ENCODE results near the gene EME2. TPM values are rescaled to one million over a fixed set of nuclear protein-coding genes. Genes with fewer than 3 reads are reported as not detected.
"Not testable (repeated sequence)": the region's sequence is repeated elsewhere in the genome, so short reads cannot be mapped to it uniquely, and the experiment has no call there.

Gene EME2
- polyA plus RNA-seq, 4 donors: 6.8 to 16.1 (median 9.6) TPM

DNA sequence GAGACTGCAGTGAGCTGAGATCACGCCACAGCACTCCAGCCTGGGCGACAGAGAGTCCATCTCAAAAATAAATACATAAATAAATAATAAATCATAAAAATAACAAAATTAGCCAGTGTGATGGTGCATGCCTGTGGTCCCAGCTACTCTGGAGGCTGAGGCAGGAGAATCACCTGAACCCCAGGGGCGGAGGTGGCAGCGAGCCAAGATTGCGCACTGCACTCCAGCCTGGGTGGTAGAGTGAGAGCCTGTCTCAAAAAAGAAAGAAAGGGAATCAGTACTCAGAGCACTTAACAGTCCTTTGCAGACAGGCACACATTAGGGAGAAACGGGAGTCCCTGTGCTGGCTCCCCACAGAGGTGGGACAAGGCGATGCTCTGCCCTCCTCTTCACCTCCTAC, 41.5 kb upstream of the EME2 start:
- no peak overlapping the region for H3K4me3 ChIP-seq (ENCODE audit: low read depth in 1 of 3, low read length in 3 of 3)
- H3K36me3 ChIP-seq (ENCODE audit: control insufficient read depth in 3 of 3, insufficient read depth in 2 of 3, low read depth in 1 of 3, low read length in 3 of 3): peaks cover 10 to 88% (median 26%) of the 10 kb centered on the region in 3 donors
- H3K9me3 ChIP-seq (ENCODE audit: control insufficient read depth in 2 of 2, insufficient read depth in 1 of 2, low read depth in 1 of 2, low read length in 1 of 2): no peaks in the 10 kb centered on the region
- no peaks in the 10 kb centered on the region for H3K4me1 ChIP-seq (ENCODE audit: control insufficient read depth in 3 of 3, insufficient read depth in 2 of 3, low read depth in 1 of 3, low read length in 2 of 3)
- DNase-seq: no peak
- WGBS, 3 donors: 93 to 99% (median 96%) methylated on average over 7 of the region's 7 CpGs
- no peak for FAIRE-seq
- no peaks in the 10 kb centered on the region for H3K27me3 ChIP-seq (ENCODE audit: control insufficient read depth in 3 of 3, insufficient read depth in 3 of 3, low read length in 3 of 3)
- H3K27ac ChIP-seq (ENCODE audit: low read depth in 1 of 3, low read length in 2 of 3): no peak overlapping the region

GRCh38 chr16:1731603-1732002, 41.0 kb upstream of the EME2 start:
- no peak for FAIRE-seq
- no peaks in the 10 kb centered on the region for H3K27me3 ChIP-seq (ENCODE audit: control insufficient read depth in 3 of 3, insufficient read depth in 3 of 3, low read length in 3 of 3)
- peaks cover 9 to 83% (median 26%) of the 10 kb centered on the region in 3 donors for H3K36me3 ChIP-seq (ENCODE audit: control insufficient read depth in 3 of 3, insufficient read depth in 2 of 3, low read depth in 1 of 3, low read length in 3 of 3)
- H3K27ac ChIP-seq (ENCODE audit: low read depth in 1 of 3, low read length in 2 of 3): no peak overlapping the region
- H3K4me3 ChIP-seq (ENCODE audit: low read depth in 1 of 3, low read length in 3 of 3): no peak overlapping the region
- no peaks in the 10 kb centered on the region for H3K4me1 ChIP-seq (ENCODE audit: control insufficient read depth in 3 of 3, insufficient read depth in 2 of 3, low read depth in 1 of 3, low read length in 2 of 3)
- whole genome bisulfite sequencing, 3 donors: 75 to 79% (median 78%) methylated on average over 7 of the region's 7 CpGs
- DNase-seq: no peak
- no peaks in the 10 kb centered on the region for H3K9me3 ChIP-seq (ENCODE audit: control insufficient read depth in 2 of 2, insufficient read depth in 1 of 2, low read depth in 1 of 2, low read length in 1 of 2)

GRCh38 chr16:1732071-1732470, 40.5 kb upstream of the EME2 start:
- 89 to 91% (median 91%) methylated on average over 14 of the region's 14 CpGs for WGBS, 3 donors
- peaks cover 7 to 78% (median 26%) of the 10 kb centered on the region in 3 donors for H3K36me3 ChIP-seq (ENCODE audit: control insufficient read depth in 3 of 3, insufficient read depth in 2 of 3, low read depth in 1 of 3, low read length in 3 of 3)
- DNase-seq (no peak), FAIRE-seq (no peak)
- H3K9me3 ChIP-seq (ENCODE audit: control insufficient read depth in 2 of 2, insufficient read depth in 1 of 2, low read depth in 1 of 2, low read length in 1 of 2): no peaks in the 10 kb centered on the region
- H3K4me1 ChIP-seq (ENCODE audit: control insufficient read depth in 3 of 3, insufficient read depth in 2 of 3, low read depth in 1 of 3, low read length in 2 of 3): no peaks in the 10 kb centered on the region
- no peak overlapping the region for H3K27ac ChIP-seq (ENCODE audit: low read depth in 1 of 3, low read length in 2 of 3)
- no peak overlapping the region for H3K4me3 ChIP-seq (ENCODE audit: low read depth in 1 of 3, low read length in 3 of 3)
- H3K27me3 ChIP-seq (ENCODE audit: control insufficient read depth in 3 of 3, insufficient read depth in 3 of 3, low read length in 3 of 3): no peaks in the 10 kb centered on the region

DNA sequence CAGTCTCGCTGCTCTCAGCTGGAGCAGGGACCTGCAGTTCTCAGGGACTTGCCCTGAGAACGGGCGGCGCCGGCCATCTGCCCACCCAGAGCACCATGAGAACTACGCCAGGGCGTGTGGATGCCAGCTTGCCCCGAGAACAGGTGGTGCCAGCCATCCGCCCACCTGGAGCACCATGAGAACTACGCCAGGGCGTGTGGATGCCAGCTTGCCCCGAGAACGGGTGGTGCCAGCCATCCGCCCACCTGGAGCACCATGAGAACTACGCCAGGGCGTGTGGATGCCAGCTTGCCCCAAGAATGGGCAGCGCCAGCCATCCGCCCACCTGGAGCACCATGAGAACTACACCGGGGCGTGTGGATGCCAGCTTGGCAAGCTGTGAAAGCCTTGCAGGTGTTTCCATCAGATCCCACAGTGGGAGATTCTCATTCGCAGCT, 40.0 kb upstream of the EME2 start:
- H3K4me3 ChIP-seq (ENCODE audit: low read depth in 1 of 3, low read length in 3 of 3); H3K4me1 ChIP-seq (ENCODE audit: control insufficient read depth in 3 of 3, insufficient read depth in 2 of 3, low read depth in 1 of 3, low read length in 2 of 3); H3K9me3 ChIP-seq (ENCODE audit: control insufficient read depth in 2 of 2, insufficient read depth in 1 of 2, low read depth in 1 of 2, low read length in 1 of 2); H3K27me3 ChIP-seq (ENCODE audit: control insufficient read depth in 3 of 3, insufficient read depth in 3 of 3, low read length in 3 of 3); FAIRE-seq; H3K27ac ChIP-seq (ENCODE audit: low read depth in 1 of 3, low read length in 2 of 3); DNase-seq: not testable (repeated sequence)
- peaks cover 7 to 73% (median 25%) of the 10 kb centered on the region in 3 donors for H3K36me3 ChIP-seq (ENCODE audit: control insufficient read depth in 3 of 3, insufficient read depth in 2 of 3, low read depth in 1 of 3, low read length in 3 of 3)
- 82 to 94% (median 93%) methylated on average over 21 of the region's 21 CpGs for WGBS, 3 donors

GRCh38 chr16:1734123-1734522, 38.5 kb upstream of the EME2 start:
- DNase-seq: no peak
- peaks cover 0 to 3% of the 10 kb centered on the region in 2 donors for H3K9me3 ChIP-seq (ENCODE audit: control insufficient read depth in 2 of 2, insufficient read depth in 1 of 2, low read depth in 1 of 2, low read length in 1 of 2)
- peaks cover 5 to 58% (median 18%) of the 10 kb centered on the region in 3 donors for H3K36me3 ChIP-seq (ENCODE audit: control insufficient read depth in 3 of 3, insufficient read depth in 2 of 3, low read depth in 1 of 3, low read length in 3 of 3)
- no peak for FAIRE-seq
- no peak overlapping the region for H3K4me3 ChIP-seq (ENCODE audit: low read depth in 1 of 3, low read length in 3 of 3)
- no peaks in the 10 kb centered on the region for H3K4me1 ChIP-seq (ENCODE audit: control insufficient read depth in 3 of 3, insufficient read depth in 2 of 3, low read depth in 1 of 3, low read length in 2 of 3)
- H3K27ac ChIP-seq (ENCODE audit: low read depth in 1 of 3, low read length in 2 of 3): no peak overlapping the region
- WGBS, 3 donors: 95 to 96% (median 96%) methylated on average over 21 to 22 of the region's 22 CpGs
- H3K27me3 ChIP-seq (ENCODE audit: control insufficient read depth in 3 of 3, insufficient read depth in 3 of 3, low read length in 3 of 3): no peaks in the 10 kb centered on the region

DNA sequence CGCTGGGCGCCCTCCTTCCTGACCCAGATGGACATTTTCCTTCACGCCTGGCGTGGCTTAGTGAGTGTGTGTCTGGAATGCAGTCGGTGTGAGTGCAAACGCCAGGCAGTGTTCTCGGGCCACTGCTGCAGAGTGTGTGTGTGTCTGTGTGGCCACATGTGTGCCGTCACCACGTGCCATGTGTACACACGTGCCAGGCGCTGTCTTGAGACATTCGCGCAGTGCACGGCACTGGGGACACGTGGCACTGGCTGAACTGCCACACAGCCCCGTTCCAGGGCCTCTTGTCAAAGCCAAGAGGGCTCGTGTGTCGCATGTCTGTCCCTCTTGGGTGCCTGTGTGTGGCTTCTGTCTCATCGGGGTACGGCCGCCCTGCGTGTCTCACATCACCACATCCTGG, 37.8 kb upstream of the EME2 start:
- Histone ChIP-seq H3K27me3 (ENCODE audit: control insufficient read depth in 3 of 3, insufficient read depth in 3 of 3, low read length in 3 of 3) (no peaks in the 10 kb centered on the region), H3K9me3 (ENCODE audit: control insufficient read depth in 2 of 2, insufficient read depth in 1 of 2, low read depth in 1 of 2, low read length in 1 of 2) (peaks cover 0 to 3% of the 10 kb centered on the region in 2 donors), H3K4me3 (ENCODE audit: low read depth in 1 of 3, low read length in 3 of 3) (no peak overlapping the region), H3K4me1 (ENCODE audit: control insufficient read depth in 3 of 3, insufficient read depth in 2 of 3, low read depth in 1 of 3, low read length in 2 of 3) (no peaks in the 10 kb centered on the region), H3K36me3 (ENCODE audit: control insufficient read depth in 3 of 3, insufficient read depth in 2 of 3, low read depth in 1 of 3, low read length in 3 of 3) (peaks cover 2 to 51% (median 13%) of the 10 kb centered on the region in 3 donors), H3K27ac (ENCODE audit: low read depth in 1 of 3, low read length in 2 of 3) (no peak overlapping the region)
- DNase-seq: no peak
- WGBS, 3 donors: 97 to 98% (median 97%) methylated on average over 22 of the region's 22 CpGs
- FAIRE-seq: no peak

DNA sequence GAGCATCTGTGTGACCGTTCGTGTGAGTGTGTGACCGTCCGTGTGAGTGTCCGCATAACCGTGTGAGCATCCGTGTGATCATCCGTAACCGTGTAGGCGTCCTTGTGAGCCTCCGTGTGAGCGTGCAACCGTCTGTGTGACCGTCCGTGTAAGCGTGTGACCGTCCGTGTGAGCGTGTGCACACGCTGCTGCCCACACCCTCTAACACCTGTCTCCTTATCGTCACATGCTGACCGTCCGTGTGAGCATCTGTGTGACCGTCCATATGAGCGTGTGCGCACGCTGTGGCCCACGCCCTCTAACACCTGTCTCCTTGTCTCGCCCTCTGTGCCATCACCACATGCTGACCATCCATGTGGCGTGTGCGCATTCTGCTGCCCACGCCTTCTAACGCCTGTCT, 32.4 kb upstream of the EME2 start:
- peaks cover 2 to 51% (median 4%) of the 10 kb centered on the region in 3 donors for H3K36me3 ChIP-seq (ENCODE audit: control insufficient read depth in 3 of 3, insufficient read depth in 2 of 3, low read depth in 1 of 3, low read length in 3 of 3)
- H3K27me3 ChIP-seq (ENCODE audit: control insufficient read depth in 3 of 3, insufficient read depth in 3 of 3, low read length in 3 of 3): no peaks in the 10 kb centered on the region
- peaks cover 0 to 3% of the 10 kb centered on the region in 2 donors for H3K9me3 ChIP-seq (ENCODE audit: control insufficient read depth in 2 of 2, insufficient read depth in 1 of 2, low read depth in 1 of 2, low read length in 1 of 2)
- H3K4me1 ChIP-seq (ENCODE audit: control insufficient read depth in 3 of 3, insufficient read depth in 2 of 3, low read depth in 1 of 3, low read length in 2 of 3): no peaks in the 10 kb centered on the region
- WGBS, 3 donors: 96 to 98% (median 97%) methylated on average over 33 of the region's 33 CpGs
- no peak for FAIRE-seq
- DNase-seq: no peak
- no peak overlapping the region for H3K4me3 ChIP-seq (ENCODE audit: low read depth in 1 of 3, low read length in 3 of 3)
- H3K27ac ChIP-seq (ENCODE audit: low read depth in 1 of 3, low read length in 2 of 3): no peak overlapping the region

DNA sequence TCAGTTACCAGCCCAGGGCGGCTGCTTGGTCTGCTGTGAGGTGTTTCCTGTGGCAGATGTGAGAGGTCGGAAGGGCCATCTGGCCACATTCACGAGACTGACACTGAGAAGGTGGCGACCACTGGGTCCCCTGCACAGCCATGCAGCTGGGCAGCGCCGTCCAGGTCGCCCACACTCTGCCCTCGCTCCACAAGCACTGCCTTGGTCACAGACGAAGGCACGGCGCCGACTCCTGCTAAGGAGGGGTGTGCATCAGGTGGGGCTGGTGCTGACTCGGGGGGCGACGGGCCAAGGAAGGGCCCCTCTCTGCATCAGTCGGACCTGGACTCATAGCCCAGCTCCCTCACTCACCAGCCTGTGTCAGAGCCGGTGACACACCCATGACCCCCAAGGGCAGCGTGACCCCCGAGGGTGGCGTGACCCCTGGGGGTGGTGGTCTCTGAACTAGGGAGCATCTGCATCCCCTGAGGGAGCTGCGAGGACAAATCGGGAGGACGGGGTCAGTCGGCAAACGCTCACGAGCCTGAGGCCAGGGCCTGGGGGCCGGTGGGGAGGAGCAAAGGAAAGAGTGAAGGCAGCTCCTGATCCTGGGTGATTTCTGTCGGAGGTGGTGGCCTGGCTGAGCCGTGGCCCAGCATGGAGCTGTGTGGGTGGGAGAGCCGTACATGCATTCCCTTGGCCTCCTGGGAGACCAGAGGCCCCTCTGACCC, 31.7 kb upstream of the EME2 start:
- 94 to 97% (median 94%) methylated on average over 30 of the region's 30 CpGs for WGBS, 3 donors

More for the DNA sequence above, 31.7 kb upstream of the EME2 start:
- Histone ChIP-seq H3K4me3 (ENCODE audit: low read depth in 1 of 3, low read length in 3 of 3) (no peak overlapping the region), H3K27me3 (ENCODE audit: control insufficient read depth in 3 of 3, insufficient read depth in 3 of 3, low read length in 3 of 3) (no peaks in the 10 kb centered on the region), H3K36me3 (ENCODE audit: control insufficient read depth in 3 of 3, insufficient read depth in 2 of 3, low read depth in 1 of 3, low read length in 3 of 3) (peaks cover 2 to 53% (median 4%) of the 10 kb centered on the region in 3 donors), H3K27ac (ENCODE audit: low read depth in 1 of 3, low read length in 2 of 3) (no peak overlapping the region), H3K4me1 (ENCODE audit: control insufficient read depth in 3 of 3, insufficient read depth in 2 of 3, low read depth in 1 of 3, low read length in 2 of 3) (no peaks in the 10 kb centered on the region), H3K9me3 (ENCODE audit: control insufficient read depth in 2 of 2, insufficient read depth in 1 of 2, low read depth in 1 of 2, low read length in 1 of 2) (peaks cover 0 to 3% of the 10 kb centered on the region in 2 donors)
- FAIRE-seq: no peak
- no peak for DNase-seq
